GM23338 (cell line): ENCODE data around the gene MYCBPAP.

Source experiments
- CREB1 ChIP-seq: fragments of 250-450 bp; sonication (Bioruptor Pico); IDR thresholded peaks from 2 replicates; pipeline ENCODE4 v1.5.0; 2020; ENCODE audit warnings: low read depth, mild to moderate bottlenecking, moderate library complexity
- CTCF ChIP-seq, 2 experiments: fragments of 200-600 bp in 1 of 2; sonication (generic) in 1 of 2; conservative IDR thresholded peaks; 2 replicates each; pipeline versions ENCODE4 v1.5.1 to v1.6.1; 2016 to 2017; ENCODE audit warnings: antibody characterized with exemption in 2 of 2, low read depth in 2 of 2, mild to moderate bottlenecking in 2 of 2, moderate library complexity in 1 of 2
- ETS1 ChIP-seq: IDR thresholded peaks from 2 replicates; pipeline ENCODE4 v1.6.1; 2016; ENCODE audit warnings: antibody characterized with exemption
- EZH2 ChIP-seq: fragments of 200-600 bp; sonication (generic); IDR thresholded peaks from one replicate; pipeline ENCODE4 v1.8.0; 2017; ENCODE audit warnings: antibody characterized with exemption, mild to moderate bottlenecking, low read depth; ENCODE audit not compliant: unreplicated experiment
- EZH2phosphoT487 ChIP-seq: fragments of 200-600 bp; sonication (generic); IDR thresholded peaks from one replicate; pipeline ENCODE4 v1.8.1; 2018; ENCODE audit warnings: antibody characterized with exemption; ENCODE audit not compliant: unreplicated experiment
- JUNB ChIP-seq: IDR thresholded peaks from one replicate; pipeline ENCODE4 v1.6.1; 2016; ENCODE audit warnings: antibody characterized with exemption; ENCODE audit not compliant: unreplicated experiment
- NANOG ChIP-seq: IDR thresholded peaks from 2 replicates; pipeline ENCODE4 v1.6.1; 2016; ENCODE audit warnings: antibody characterized with exemption, borderline replicate concordance
- POLR2AphosphoS5 ChIP-seq: IDR thresholded peaks from 2 replicates; pipeline ENCODE4 v1.6.1; 2016; ENCODE audit warnings: antibody characterized with exemption, low read depth
- REST ChIP-seq: IDR thresholded peaks from one replicate; pipeline ENCODE4 v1.6.1; 2018; ENCODE audit warnings: antibody characterized with exemption; ENCODE audit not compliant: unreplicated experiment
- ZNF114 ChIP-seq: fragments of 250-450 bp; sonication (Bioruptor Pico); IDR thresholded peaks from 2 replicates; pipeline ENCODE4 v1.5.0; 2020; ENCODE audit warnings: mild to moderate bottlenecking, moderate library complexity
- ZNF462 ChIP-seq: fragments of 250-450 bp; sonication (Bioruptor Pico); IDR thresholded peaks from 2 replicates; pipeline ENCODE4 v1.5.0; 2020; ENCODE audit warnings: mild to moderate bottlenecking, moderate library complexity

GRCh38 chr17:50479522-50480141 is 28.6 kb upstream of the MYCBPAP start:
- TF ChIP-seq CTCF (conservative IDR thresholded peaks at IDR 0.05; ENCODE audit: low read depth in 2 of 2) (peak; percentile 35 to 64), ETS1 (no peak), EZH2phosphoT487 (no peak), REST (no peak), EZH2 (no peak), POLR2AphosphoS5 (no peak), NANOG (no peak), CREB1 (CRISPR knock-in tag) (peak; percentile 27; the same call in 1 of the 2 replicates), ZNF114 (CRISPR knock-in tag) (no peak), ZNF462 (CRISPR knock-in tag) (no peak), JUNB (no peak)
